Stimulated activated CD8-positive, alpha-beta memory T cell treated with anti-CD3 and anti-CD28 coated beads, Interleukin-4, amount 100 ng/mL, for 1 hour (primary cell): Measurements from ENCODE around the gene KIAA0825.

ENCODE experiments used
- DNase-seq, 2 donors: peaks; one replicate each; pipeline ENCODE4 v3.0.0-alpha.2; 2020; ENCODE audit warnings: low read depth in 2 of 2, low spot score in 1 of 2

KIAA0825 gene

GRCh38 chr5:94316916-94317838, 301.2 kb downstream of the KIAA0825 start:
- no peak for DNase-seq

DNA sequence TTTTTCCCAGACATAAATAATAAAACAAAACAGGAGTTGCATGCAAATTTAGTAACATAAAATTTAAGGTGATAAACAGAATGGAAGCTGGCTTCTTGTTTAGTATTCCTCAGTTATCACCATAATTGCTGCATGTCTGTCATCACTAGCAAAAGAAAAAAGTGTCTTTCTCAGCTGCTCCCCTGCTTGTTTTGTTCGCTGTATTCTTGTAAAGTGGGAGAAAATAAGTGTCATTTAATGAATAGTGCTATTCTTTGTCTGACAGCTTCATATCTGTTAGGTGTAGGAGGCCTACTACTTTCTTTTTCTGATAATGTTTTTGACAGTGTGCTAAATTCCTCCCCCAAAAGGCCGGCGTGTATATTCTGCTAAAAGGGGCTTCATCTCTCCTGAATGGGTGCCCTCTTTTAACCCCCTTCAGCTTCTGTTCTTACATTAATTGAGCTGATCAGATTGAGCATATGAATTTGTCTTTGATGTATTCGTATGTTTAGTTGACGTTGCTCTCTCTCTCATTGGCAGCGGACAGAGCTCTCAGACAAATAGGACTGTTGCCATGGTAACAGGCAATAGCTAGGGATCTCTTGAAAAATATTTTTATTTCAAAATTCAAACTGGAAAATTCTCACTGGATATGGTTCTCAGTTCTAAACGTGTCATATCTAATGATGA, 303.8 kb downstream of the KIAA0825 start:
- DNase-seq = no peak

- DNase-seq = no peak
These were observed 304.7 kb downstream of the KIAA0825 start for GRCh38 chr5:94313696-94314095.

DNA sequence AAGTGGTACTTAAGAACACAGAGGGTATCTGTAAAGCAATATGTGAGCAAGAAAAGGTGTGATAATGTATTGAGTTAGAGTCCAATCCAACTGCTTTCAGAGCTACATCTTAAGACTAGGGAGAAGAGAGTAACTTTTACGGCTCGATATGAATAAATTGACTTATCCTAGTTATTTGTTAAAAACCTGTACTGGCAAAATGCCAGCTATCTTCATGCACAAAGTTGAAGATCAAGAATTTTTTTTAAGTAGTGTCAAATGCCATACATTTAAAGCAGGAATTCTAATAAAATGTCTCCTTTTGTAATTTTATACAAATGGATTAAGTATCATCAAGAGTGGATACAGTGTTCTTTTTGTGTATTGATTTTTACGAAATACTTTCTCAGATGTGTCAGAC, 305.2 kb downstream of the KIAA0825 start:
- DNase-seq = no peak

- no peak for DNase-seq
These were observed 306.1 kb downstream of the KIAA0825 start for GRCh38 chr5:94312298-94312697.

- DNase-seq = no peak
These were observed 307.6 kb downstream of the KIAA0825 start for GRCh38 chr5:94310833-94311232.

- no peak for DNase-seq
These were observed 309.3 kb downstream of the KIAA0825 start for GRCh38 chr5:94309141-94309540.

GRCh38 chr5:94308442-94308841, 310.0 kb downstream of the KIAA0825 start:
- no peak for DNase-seq

DNA sequence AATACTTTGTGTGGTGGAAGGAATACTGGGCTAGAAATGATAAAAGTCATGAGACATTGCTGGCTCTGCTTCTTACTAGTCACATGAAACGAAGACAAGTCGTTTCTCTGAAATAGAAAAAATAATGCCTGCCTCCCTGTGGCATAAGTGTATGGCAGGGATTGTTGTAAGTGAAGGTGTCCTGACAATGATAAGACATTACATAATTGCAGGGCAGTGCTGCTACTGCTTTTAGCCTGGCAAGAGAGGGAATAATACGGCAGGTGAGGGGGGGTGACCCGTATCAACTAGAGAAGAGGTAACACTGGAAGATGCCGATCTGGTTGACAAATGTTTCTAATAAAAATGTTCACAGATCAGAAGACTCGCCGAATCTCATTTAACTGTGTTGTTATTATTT, 314.3 kb downstream of the KIAA0825 start:
- DNase-seq = no peak

- DNase-seq = no peak
These were observed 329.5 kb downstream of the KIAA0825 start for GRCh38 chr5:94288937-94289336.

- DNase-seq = no peak
These were observed 332.4 kb downstream of the KIAA0825 start for GRCh38 chr5:94285984-94286383.

DNA sequence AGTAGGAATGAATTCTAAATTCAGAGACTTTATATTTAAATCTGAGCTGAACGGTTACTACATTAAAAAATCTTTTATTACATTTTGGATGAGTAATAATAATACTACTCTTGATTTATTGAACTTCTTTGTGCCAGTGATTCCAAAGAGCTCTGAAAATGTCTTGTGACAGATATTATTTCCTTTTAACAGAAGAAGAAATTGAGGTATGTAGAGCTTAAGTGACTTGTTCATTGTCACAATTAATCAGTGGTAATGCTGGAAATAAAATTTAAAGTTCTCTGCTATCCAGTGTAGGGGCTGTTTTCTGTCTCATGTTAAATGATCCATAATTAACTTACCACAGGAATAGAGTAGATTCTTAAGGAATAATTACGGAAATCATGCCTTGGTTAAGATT, 335.3 kb downstream of the KIAA0825 start:
- DNase-seq = no peak

GRCh38 chr5:94281236-94281801, 337.1 kb downstream of the KIAA0825 start:
- DNase-seq = no peak

GRCh38 chr5:94276751-94277150, 341.7 kb downstream of the KIAA0825 start:
- DNase-seq = no peak

GRCh38 chr5:94276048-94276447, 342.4 kb downstream of the KIAA0825 start:
- DNase-seq = no peak

DNA sequence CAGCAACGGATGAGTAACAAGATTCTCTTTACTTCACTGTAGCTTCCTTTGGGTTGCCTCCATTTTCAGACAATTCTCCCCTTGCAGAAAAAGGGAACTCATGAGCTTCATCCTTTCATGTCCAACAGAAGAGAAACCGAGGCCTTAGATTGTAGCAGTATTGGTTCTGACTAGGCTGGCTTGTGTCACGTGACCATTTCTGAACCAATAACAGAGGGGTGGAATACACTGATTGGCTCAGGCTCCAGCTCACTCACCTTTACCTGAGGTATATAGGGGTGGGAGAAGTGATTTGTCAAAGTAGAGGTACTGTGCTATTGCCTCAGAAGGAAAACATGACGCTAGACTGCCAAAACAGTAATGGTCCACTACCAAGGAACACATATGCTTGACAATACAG, 343.7 kb downstream of the KIAA0825 start:
- no peak for DNase-seq

GRCh38 chr5:94268226-94268625, 350.2 kb downstream of the KIAA0825 start:
- no peak for DNase-seq

GRCh38 chr5:94267350-94267899, 351.0 kb downstream of the KIAA0825 start:
- no peak for DNase-seq

- no peak for DNase-seq
These were observed 352.2 kb downstream of the KIAA0825 start for GRCh38 chr5:94266170-94266569.

GRCh38 chr5:94263068-94263467, 355.3 kb downstream of the KIAA0825 start:
- DNase-seq = no peak

DNA sequence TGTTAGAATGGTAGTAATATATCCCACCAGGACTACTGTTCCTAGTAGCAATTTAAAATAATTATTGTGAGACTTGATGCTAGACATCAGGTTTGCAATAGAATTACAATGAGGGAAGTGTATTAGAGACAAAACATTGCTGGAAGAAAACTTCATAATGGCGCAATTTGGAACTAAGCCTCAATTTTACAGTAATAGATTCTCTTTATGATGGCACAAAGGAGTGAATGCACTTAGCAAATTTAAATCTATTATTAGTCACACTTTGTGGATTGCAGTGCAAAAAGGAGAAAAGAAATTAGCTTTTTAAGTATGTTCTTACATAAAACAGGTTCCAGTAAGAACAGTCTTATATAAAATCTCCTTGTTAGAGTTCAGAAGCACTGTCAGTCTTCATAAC, 358.3 kb downstream of the KIAA0825 start:
- DNase-seq = no peak

GRCh38 chr5:94254214-94254613, 364.2 kb downstream of the KIAA0825 start:
- DNase-seq = no peak
